Measurements from ENCODE around the gene CACNG5.

CACNG5 gene

GRCh38 chr17:66829386-66829864 is 5.5 kb upstream of the CACNG5 start:
- DNase-seq, result no peak

- no peak for DNase-seq
These were observed 5.0 kb upstream of the CACNG5 start for GRCh38 chr17:66829883-66830282.

DNA sequence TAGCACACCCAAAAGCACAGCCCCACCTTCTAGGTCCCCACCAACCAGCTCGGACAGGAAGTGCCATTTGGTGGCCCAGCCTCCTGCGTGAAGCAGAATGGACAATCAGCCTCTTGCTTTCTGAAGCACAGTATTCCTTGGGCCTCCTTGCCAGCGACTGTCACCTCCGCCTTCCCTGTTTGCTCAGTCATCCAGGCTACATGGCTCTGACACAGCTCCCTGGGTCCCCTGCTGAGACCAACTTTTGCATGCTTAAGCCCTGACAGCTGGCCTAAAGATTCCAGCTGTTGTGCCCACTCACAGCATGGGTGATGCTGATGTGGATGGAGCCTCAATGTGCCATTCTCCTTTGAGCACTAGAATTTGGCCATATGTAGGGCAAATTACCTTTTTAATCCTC is 4.5 kb upstream of the CACNG5 start:
- no peak for DNase-seq

- no peak for DNase-seq
These were observed 3.3 kb upstream of the CACNG5 start for GRCh38 chr17:66831383-66832210.

- no peak for DNase-seq
These were observed 1.7 kb upstream of the CACNG5 start for GRCh38 chr17:66833201-66833600.

- DNase-seq, result no peak
These were observed 445 bp upstream of the CACNG5 start for GRCh38 chr17:66834426-66834918.

DNA sequence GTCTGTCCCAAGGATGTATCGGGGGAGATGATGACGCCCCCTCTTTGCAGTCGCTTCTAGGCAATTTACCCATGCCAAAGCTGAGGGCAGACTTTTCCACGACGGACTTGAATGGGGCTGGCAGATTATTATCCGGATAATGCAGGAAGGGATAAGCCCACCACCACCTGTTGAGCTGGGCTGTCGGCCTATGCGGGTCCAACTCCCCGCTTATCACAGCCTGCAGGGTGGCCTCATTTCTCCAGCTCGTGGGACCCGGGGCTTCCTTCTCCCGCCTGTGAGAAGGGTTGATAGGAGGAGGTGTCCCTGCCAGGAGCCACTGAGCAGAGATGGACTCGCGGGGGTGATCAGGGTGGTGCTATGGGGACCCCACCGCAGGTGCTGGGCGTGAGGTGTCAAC is 559 bp downstream of the CACNG5 start:
- DNase-seq, result no peak

- no peak for DNase-seq
These were observed 1.4 kb downstream of the CACNG5 start for GRCh38 chr17:66836063-66837005.

DNA sequence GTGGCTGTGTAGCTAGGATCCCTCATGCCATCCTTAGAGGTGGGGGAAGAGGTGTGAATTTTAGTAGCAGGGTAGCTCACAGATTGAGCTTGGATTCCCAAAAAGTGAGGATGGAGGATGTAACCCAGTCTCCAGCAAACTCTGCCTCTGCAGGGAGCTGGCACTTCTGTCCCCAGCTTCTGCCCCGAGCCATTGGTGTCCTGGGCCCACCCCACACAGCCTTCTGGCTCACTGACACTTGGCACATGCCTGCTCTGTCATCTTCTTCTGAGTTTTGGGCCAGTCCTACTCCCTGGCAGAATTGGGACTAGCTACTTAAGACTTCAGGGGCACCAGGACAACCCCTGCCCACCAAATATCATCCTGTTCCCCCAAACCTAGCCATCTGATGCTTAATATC is 2.3 kb downstream of the CACNG5 start:
- DNase-seq, result no peak

DNA sequence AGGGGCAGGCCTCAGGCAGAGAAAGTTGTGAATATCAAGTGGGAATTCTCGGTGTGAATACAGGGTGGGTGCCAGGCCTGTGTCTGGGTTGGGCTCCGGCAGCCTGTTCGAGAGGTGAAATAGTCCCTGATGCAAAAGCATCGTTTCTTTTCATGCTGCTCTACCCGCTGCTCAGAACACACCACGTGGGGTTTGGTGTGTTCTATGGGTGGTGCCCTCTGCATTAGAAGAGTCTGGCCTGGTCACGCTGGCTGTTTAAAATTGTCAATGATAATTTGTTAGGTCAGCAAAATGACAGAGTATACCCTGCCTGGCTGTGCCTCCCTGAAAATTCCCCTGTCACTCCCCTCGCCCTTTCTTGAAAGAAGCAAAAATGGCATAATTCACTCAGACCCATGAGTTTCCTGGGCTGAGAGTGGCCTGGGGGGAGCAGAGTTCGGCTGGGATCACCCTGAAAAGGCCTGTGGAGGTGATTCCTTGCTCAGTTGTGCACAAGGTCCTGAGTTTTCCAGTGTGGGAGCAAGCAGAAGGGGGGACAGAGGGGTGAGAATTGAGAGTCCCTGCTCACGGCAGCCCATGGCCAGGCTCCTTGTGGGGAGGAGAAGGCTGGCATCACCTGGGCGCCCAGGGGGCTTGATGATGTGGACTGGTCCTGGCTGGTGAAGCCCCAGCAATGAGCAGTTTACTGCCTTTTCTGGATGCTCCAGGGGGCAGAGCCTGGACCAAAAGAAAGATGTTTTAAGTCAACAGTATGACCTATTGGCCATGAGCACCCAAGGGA is 3.2 kb downstream of the CACNG5 start:
- no peak for DNase-seq

DNA sequence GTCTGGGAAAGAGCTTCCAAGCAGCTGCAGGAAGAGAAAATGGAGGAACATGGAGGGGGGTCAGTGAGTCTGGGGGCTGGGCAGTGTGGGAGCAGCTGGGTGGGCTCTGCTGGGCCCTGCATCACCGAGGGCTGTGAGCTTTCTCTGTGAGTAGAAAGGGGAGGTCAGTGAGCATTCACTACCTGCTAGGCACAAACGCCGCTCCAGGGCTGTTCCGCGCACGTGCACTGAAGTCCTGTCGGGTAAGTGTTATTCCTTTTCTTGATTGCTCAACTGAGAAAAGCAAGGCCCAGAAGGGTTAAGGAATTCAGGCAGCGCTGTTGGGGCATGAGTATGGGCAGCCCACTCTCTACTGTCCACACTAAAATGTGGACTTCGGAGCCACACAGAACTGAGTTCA is 4.7 kb downstream of the CACNG5 start:
- DNase-seq, result no peak

GRCh38 chr17:66840061-66840460 is 5.1 kb downstream of the CACNG5 start:
- no peak for DNase-seq

- no peak for DNase-seq
These were observed 6.4 kb downstream of the CACNG5 start for GRCh38 chr17:66841328-66841727.

DNA sequence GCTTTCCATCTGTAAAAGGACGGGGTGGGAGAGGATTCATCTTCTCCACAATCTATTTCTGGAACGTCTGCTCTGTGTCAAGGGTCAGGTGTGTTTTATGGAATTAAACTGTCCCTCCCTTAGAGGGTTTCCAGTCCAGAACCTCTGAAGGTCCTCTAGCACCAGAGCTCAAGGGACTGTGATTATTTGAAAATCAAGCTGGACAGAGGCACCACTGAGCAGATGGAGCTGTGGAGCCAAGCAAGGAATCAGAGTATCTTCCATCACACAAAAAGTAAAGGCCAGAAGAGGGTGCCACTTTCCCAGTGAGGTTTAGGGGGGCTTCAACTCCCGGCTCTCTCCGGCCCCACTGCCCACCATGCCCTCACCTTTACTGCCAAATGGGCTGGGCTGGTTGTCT is 6.8 kb downstream of the CACNG5 start:
- DNase-seq, result no peak

DNA sequence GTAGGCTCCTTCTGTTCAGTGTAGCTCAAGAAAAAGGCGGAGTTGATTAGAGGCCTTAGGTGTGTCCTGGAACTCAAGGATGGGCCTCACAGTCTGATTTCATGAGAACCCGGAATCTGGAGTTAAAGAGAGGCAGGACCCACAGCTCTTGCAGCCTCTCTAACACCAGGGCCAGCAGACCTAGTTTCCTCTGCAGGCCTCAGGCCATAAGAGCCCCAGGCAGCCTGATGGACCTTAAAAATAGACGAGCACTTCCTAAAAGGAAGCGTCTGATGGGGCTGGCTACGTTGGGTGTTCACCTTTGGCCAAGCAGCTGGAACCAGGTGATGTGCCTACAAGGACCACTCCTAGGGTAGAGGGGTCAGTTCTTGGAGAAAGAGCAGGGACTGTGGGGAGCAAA is 7.6 kb downstream of the CACNG5 start:
- no peak for DNase-seq

- no peak for DNase-seq
These were observed 8.0 kb downstream of the CACNG5 start for GRCh38 chr17:66842959-66843358.

- DNase-seq, result no peak
These were observed 8.7 kb downstream of the CACNG5 start for GRCh38 chr17:66843627-66844026.

DNA sequence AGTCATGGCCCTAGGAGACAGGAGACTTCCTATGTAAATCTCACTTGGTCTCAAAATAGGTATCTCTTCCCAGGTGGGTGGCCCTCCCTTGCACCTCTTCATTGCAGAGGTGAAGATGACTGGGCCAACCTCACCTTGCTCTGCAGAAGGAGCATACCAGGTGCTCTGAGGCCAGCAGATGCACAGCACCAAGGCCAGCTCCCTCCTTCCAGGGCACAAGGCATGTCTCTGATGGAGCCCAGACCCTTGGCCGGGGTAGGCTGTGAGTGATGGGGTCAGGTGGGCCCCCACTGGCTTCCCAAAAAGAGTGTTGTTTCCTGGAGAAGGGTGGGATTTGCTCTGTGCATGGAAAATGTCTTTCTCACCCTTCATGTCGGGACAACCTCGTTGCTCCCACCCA is 12.8 kb downstream of the CACNG5 start:
- no peak for DNase-seq

- DNase-seq, result no peak
These were observed 13.6 kb downstream of the CACNG5 start for GRCh38 chr17:66848496-66848895.

- DNase-seq, result no peak
These were observed 14.2 kb downstream of the CACNG5 start for GRCh38 chr17:66849032-66849655.

DNA sequence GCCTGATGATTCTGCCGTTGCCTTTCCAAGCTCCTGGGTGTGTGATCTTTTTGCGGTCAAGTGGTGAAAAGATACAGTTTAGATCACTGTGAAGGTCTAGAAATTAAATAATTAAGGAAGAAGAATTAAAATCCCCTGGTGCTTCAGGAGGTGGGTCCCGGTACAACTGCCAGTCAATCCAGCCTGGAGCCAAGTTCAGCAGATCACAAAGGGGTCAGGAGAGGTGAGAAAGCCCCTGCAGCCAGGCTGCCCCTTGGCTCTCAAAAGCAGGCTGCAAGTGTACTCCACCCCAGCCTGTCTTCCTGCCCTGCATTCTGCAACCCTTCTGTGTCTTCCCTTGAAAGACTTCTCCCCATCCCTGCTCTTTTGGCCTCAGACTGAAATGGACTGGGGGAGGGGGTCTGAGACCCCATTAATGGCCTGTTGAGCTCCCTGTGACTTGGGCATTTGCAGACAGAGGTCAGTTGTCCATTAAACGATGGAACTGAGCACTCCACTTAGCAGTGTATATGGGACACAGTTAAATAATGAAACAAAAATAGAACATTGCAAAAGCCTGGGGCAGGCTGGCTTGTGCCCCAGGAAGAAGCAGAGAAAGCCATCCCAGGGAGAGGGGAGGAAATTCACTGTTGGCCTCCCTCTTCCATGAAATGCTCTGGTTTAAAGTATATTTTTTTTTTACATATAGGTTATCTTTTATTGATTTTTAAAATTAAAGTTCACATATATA is 15.1 kb downstream of the CACNG5 start:
- DNase-seq, result no peak

GRCh38 chr17:66850692-66851091 is 15.8 kb downstream of the CACNG5 start:
- no peak for DNase-seq

Data from midbrain (tissue), 1 donor.